ENCODE measurements around the gene SCGB3A2. TPM values are rescaled to one million over a fixed set of nuclear protein-coding genes. Genes with fewer than 3 reads are reported as not detected.

The SCGB3A2 gene
- total RNA-seq, 1 experiment from 2014 or later = 0.51 TPM

DNA sequence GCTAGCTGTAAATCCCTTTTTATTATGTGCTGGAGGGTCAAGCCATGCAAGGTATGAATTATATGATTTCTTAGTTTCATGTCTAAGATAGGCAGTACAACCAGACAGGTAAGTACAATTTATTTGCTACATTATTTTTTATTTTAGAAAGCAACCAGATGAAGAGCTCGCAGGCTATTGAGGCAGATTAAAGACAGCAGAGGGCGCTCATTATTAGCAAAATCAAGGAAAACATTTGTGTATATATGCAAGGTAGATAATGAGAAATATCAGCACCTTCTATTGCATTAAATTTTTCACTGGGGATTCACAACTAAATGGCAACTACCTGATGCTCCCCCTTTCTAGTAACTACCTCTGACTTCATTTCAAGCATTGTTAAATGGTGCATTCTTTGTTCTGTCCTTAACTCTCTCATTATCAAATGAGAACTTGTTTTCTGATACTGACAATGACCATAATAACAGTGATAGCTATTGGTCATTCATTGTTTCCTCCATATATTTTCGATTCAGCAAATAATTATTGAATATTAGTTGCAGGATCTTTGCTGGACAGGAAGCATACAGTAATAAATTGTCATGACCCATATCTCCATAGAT is 8.6 kb downstream of the SCGB3A2 start:
- no peak overlapping the region for H2AFZ ChIP-seq (ENCODE audit: low read length)
- H3K9ac ChIP-seq (ENCODE audit: low read length) = peak overlapping the region; percentile 67
- peak; percentile 80 for DNase-seq
- peak overlapping the region; percentile 97 for H3K27ac ChIP-seq (ENCODE audit: low read length)
- no peaks in the 10 kb centered on the region for H3F3A ChIP-seq (ENCODE audit: low read length, unreplicated experiment)
- no peaks in the 10 kb centered on the region for H3K27me3 ChIP-seq (ENCODE audit: low read length)
- peaks cover 21% of the 10 kb centered on the region for H3K79me2 ChIP-seq (ENCODE audit: low read length)
- intact Hi-C loops (cut with micrococcal nuclease) = loop anchor here (1.0 kb wide), 3 partner anchors 30 to 220 kb away; no protein-coding TSS in a partner anchor
- no peaks in the 10 kb centered on the region for H4K20me1 ChIP-seq (ENCODE audit: low read length)
- ATAC-seq = peak; percentile 63
- H3K9me2 ChIP-seq (replicated peaks; ENCODE audit: low read length) = no peaks in the 10 kb centered on the region
- H3K4me1 ChIP-seq (ENCODE audit: insufficient read depth, low read length) = peaks cover 51% of the 10 kb centered on the region
- H3K9me3 ChIP-seq (ENCODE audit: low read length) = no peaks in the 10 kb centered on the region
- H3K36me3 ChIP-seq (ENCODE audit: low read depth, low read length) = peaks cover 37% of the 10 kb centered on the region
- peak overlapping the region; percentile 31 for H3K4me2 ChIP-seq (ENCODE audit: low read length)
- ChIA-PET POLR2A (ENCODE audit: unreplicated experiment) (interaction anchor here (0.9 kb wide), 1 partner anchor 48 kb away, joined by 13 read pairs; no protein-coding TSS in a partner anchor), CTCF (interaction anchor here (0.6 to 1.3 kb wide), 5 partner anchors 29 to 236 kb away, joined by 3 to 21 read pairs (median 7); no protein-coding TSS in a partner anchor)
- BruUV-seq (replicated peaks) = no TSS peak
- no peak overlapping the region for H3K4me3 ChIP-seq (ENCODE audit: low read length)
- TF ChIP-seq, protein P1, sequence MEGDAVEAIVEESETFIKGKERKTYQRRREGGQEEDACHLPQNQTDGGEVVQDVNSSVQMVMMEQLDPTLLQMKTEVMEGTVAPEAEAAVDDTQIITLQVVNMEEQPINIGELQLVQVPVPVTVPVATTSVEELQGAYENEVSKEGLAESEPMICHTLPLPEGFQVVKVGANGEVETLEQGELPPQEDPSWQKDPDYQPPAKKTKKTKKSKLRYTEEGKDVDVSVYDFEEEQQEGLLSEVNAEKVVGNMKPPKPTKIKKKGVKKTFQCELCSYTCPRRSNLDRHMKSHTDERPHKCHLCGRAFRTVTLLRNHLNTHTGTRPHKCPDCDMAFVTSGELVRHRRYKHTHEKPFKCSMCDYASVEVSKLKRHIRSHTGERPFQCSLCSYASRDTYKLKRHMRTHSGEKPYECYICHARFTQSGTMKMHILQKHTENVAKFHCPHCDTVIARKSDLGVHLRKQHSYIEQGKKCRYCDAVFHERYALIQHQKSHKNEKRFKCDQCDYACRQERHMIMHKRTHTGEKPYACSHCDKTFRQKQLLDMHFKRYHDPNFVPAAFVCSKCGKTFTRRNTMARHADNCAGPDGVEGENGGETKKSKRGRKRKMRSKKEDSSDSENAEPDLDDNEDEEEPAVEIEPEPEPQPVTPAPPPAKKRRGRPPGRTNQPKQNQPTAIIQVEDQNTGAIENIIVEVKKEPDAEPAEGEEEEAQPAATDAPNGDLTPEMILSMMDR (conservative IDR thresholded peaks at IDR 0.05; ENCODE audit: low read depth, low read length) = peak; percentile 96
- no peak for TF ChIP-seq EZH2phosphoT487 (IDR thresholded peaks at IDR 0.05; ENCODE audit: borderline replicate concordance, low read length)

DNA sequence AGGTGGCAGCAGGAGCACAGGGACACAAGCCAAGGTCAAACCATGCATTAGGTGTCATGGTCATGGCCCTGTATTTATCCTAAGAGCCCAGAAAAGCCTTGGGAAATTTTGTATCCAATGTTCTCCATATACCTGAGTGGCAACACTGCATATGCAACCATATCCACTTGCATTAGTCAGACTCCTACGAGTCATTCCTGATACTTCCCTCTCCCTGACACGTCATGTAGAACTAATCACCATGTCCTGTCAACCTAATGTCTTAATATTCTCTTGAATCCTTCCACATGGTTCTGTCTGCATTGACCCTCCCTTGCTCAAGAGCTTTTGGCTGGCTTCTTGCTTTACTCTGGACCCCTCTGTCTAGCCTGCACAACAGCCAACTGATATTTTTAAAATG is 9.4 kb downstream of the SCGB3A2 start:
- Histone ChIP-seq H3K4me3 (ENCODE audit: low read length) (no peak overlapping the region), H3K9ac (ENCODE audit: low read length) (peak overlapping the region; percentile 67), H3K9me3 (ENCODE audit: low read length) (no peaks in the 10 kb centered on the region), H2AFZ (ENCODE audit: low read length) (no peak overlapping the region), H3K79me2 (ENCODE audit: low read length) (peaks cover 23% of the 10 kb centered on the region), H4K20me1 (ENCODE audit: low read length) (no peaks in the 10 kb centered on the region), H3K9me2 (replicated peaks; ENCODE audit: low read length) (no peaks in the 10 kb centered on the region), H3K27me3 (ENCODE audit: low read length) (no peaks in the 10 kb centered on the region), H3K4me1 (ENCODE audit: insufficient read depth, low read length) (peaks cover 57% of the 10 kb centered on the region), H3K27ac (ENCODE audit: low read length) (peak overlapping the region; percentile 97), H3K36me3 (ENCODE audit: low read depth, low read length) (peaks cover 39% of the 10 kb centered on the region), H3F3A (ENCODE audit: low read length, unreplicated experiment) (peaks cover 3% of the 10 kb centered on the region), H3K4me2 (ENCODE audit: low read length) (peak overlapping the region; percentile 40)
- ATAC-seq (peak; percentile 78), DNase-seq (peak; percentile 94)
- ChIA-PET CTCF (interaction anchor here (0.6 to 1.3 kb wide), 4 partner anchors 29 to 47 kb away, joined by 3 to 21 read pairs (median 12); no protein-coding TSS in a partner anchor), POLR2A (ENCODE audit: unreplicated experiment) (no interaction called here)
- no TSS peak for BruUV-seq (replicated peaks)
- intact Hi-C loops (cut with micrococcal nuclease) = loop anchor here (1.0 kb wide), 4 partner anchors 30 to 219 kb away; no protein-coding TSS in a partner anchor
- TF ChIP-seq, protein P1 (conservative IDR thresholded peaks at IDR 0.05; ENCODE audit: low read depth, low read length) = no peak
- TF ChIP-seq EZH2 (IDR thresholded peaks at IDR 0.05; ENCODE audit: low read length, unreplicated experiment) = no peak
- no peak for TF ChIP-seq EZH2phosphoT487 (IDR thresholded peaks at IDR 0.05; ENCODE audit: borderline replicate concordance, low read length)

All from PC-3 (cell line).